CD4-positive, alpha-beta T cell treated with Interleukin-6 at 100 ng/mL for 8 hours (primary cell): ENCODE data around the gene ASS1.

Source experiments
- DNase-seq: peaks from one replicate; pipeline ENCODE4 v3.0.0-alpha.2; 2020; ENCODE audit warnings: mixed read lengths, low spot score

The ASS1 gene

GRCh38 chr9:130454096-130454811, 9.5 kb downstream of the ASS1 start:
- no peak for DNase-seq

GRCh38 chr9:130454812-130455325, 10.1 kb downstream of the ASS1 start:
- DNase-seq = no peak

- DNase-seq = no peak
Measured at GRCh38 chr9:130458027-130458803, 13.5 kb downstream of the ASS1 start.

GRCh38 chr9:130458804-130459067, 14.0 kb downstream of the ASS1 start:
- DNase-seq = no peak

- no peak for DNase-seq
Measured at GRCh38 chr9:130459151-130459550, 14.4 kb downstream of the ASS1 start.

- no peak for DNase-seq
Measured at GRCh38 chr9:130459941-130460669, 15.3 kb downstream of the ASS1 start.

GRCh38 chr9:130461218-130461630, 16.5 kb downstream of the ASS1 start:
- peak; percentile 62 for DNase-seq

- DNase-seq = no peak
Measured at GRCh38 chr9:130461731-130462130, 17.0 kb downstream of the ASS1 start.

GRCh38 chr9:130462685-130463540, 18.2 kb downstream of the ASS1 start:
- DNase-seq = no peak

GRCh38 chr9:130463763-130464745, 19.3 kb downstream of the ASS1 start:
- DNase-seq = no peak

- no peak for DNase-seq
Measured at GRCh38 chr9:130465383-130466096, 20.8 kb downstream of the ASS1 start.

- DNase-seq = no peak
Measured at GRCh38 chr9:130466537-130467217, 21.9 kb downstream of the ASS1 start.

GRCh38 chr9:130467316-130467715, 22.6 kb downstream of the ASS1 start:
- DNase-seq = no peak

GRCh38 chr9:130468566-130468965, 23.8 kb downstream of the ASS1 start:
- DNase-seq = no peak

GRCh38 chr9:130470269-130470668, 25.5 kb downstream of the ASS1 start:
- no peak for DNase-seq

GRCh38 chr9:130470950-130471349, 26.2 kb downstream of the ASS1 start:
- no peak for DNase-seq

GRCh38 chr9:130471411-130472183, 26.8 kb downstream of the ASS1 start:
- DNase-seq = no peak

GRCh38 chr9:130472184-130472705, 27.5 kb downstream of the ASS1 start:
- DNase-seq = no peak
